ENCODE measurements around the gene PSME3IP1.

PSME3IP1 gene

DNA sequence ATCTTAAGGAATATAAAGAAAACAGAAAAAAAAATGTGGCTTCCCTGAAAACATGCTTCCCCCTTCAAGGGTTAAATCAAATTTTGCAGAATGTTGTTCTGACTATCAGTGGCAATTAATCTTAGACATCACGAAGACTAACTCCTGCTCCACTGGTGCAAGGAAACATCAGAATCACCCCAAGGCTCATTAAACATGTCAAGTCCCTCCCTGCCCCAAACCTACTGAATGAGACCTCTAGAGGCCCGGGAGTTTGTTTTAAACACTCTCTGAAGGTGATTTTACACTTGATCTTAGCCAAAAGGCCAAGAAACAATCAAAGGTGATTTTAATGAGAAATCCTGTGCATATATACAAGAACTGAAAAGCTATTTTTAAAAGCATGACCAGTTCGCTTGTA is 18.3 kb downstream of the PSME3IP1 start:
- DNase-seq: no peak

DNA sequence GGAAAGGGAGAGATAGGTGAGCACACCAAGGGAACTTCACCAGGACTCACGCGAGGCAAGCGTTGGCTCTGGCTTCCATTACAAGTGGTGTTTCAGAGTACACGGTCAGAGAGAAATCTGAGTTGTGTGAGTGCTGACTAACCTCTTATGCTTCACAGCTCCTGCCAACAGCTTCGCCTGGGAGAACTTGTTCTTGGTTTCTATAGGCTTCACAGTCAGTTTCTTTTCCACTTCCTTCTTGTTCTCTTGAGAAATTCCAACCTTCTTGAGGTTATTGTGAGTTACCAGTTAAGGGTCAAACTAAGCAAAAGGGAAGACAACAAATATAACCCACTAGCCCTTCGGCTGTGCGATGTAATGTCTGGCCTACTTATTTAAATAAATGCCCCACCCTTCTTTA is 18.9 kb downstream of the PSME3IP1 start:
- DNase-seq: no peak

DNA sequence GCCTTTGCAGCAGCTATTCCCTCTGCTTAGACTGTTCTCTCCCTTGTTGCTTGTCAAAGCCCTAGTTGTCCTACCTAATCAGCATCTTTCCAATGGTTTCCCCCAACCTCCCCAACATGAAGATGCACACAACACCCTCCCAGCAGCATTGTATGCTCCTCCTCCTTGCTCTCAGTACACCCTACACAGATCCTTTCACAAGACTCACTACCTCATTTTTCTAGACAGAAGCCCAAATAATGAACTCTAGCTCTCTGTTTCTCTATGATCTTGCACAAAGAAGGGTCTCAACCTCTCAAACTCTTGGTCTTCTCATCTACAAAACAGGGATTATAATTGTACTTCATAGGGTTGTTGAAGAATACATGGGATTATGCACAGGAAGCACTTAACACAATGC is 19.4 kb downstream of the PSME3IP1 start:
- no peak for DNase-seq

DNA sequence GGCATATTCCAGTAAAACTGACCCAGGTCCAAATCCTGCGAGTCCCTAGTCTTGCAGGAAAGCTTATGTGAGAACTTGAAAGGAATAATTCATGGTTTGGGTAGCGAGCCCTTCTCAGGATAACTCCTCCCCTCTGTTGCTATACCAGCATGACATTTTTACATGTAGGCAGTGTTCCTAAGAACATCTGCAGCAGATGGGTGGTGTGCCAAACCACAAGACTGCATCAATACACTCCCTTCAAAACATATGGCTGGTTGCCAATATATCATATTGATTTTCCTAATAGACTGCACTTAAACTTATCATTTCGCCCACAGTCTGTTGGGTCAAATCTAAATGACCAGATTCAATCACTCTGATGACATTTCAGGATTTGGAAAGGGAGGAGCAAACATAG is 19.9 kb downstream of the PSME3IP1 start:
- no peak for DNase-seq

DNA sequence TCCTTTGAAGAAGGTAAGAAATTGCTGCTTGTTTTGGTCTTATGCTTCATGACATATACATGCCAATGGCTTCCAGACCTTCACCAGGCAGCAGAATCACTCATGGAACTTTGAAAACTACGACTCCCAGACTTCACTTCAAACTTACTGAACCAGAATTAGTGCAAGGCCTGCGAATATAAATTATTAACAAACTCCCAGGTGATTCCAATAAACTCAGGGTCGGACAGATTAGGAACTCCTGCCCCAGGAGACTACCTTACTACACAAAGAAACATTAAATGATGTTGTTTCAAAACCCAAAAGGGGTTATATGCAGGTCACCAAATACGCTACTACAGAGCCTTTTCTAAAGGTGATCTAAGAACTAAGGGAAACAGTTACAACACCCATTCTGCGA is 20.4 kb downstream of the PSME3IP1 start:
- DNase-seq: no peak

DNA sequence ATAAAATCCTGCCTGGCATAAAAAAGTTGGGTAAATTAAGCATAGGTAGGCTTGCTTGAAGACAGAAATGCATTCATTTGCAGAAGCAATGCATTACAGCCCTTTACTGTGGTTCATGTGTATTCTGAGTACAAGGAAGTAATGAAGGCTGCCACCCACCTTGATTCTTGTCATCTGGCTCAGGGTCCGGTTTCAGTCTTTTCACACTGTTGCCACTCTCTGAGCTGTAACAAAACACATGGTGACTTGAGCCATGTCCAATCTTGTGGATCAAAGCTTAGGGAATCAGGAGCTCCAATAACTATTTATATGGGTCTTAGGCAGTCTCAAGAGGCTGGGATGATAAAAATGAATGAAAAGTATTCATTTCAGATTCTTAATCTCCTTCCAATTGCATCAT is 22.0 kb downstream of the PSME3IP1 start:
- DNase-seq: no peak

DNA sequence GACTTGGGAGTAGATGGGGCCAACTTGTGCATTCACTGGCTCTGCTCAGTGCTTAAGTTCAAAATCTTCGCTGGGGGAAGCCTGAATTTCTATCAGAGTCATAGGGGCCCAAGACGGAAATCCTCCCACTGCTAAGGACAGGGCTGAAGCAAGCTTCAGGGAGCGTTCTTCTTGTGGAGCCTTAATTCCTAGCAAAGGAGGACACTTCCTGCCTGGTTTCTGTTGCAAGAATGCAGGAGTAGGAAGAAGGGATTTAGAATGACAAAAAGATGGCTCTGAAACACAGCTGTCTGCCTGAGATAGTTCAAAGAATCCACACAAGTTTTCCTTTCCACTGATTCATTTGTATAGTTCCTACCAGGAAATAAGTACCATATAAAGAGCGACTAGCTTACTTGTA is 26.4 kb downstream of the PSME3IP1 start:
- no peak for DNase-seq

DNA sequence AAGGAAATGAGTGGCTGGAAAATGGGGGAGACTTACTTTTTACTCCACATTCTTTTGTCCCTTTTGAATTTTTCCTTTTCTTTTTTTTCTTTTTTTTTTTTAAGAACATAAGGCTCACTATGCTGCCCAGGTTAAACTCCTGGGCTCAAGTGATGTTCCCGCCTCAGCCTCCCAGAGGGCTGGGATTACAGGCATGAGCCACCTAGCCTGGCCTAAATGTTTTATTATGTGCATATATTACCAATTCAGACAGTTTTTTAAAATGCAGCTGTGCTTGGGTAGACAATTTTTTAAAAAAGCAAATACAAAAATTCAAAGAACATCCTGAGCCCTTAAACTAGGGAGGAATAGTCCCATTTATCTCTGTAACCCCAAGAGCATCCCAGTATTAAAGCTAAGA is 28.3 kb downstream of the PSME3IP1 start:
- no peak for DNase-seq

DNA sequence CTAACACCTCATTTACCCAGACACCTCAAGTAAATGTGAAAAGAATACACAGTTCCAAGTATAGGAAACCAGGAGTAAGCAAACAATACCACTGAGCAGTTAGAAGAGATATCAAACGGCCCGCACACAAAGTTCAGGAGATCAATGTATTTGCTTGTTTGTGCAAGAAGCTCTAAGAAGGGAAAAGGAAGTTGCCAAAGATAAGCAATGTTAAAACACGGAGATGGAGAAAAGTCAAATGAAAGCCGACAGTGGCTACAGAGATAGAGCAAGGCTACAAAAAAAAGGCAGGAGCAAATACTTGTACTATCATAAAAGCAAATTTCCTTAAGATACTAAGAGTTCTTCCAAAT is 29.5 kb downstream of the PSME3IP1 start:
- no peak for DNase-seq

DNA sequence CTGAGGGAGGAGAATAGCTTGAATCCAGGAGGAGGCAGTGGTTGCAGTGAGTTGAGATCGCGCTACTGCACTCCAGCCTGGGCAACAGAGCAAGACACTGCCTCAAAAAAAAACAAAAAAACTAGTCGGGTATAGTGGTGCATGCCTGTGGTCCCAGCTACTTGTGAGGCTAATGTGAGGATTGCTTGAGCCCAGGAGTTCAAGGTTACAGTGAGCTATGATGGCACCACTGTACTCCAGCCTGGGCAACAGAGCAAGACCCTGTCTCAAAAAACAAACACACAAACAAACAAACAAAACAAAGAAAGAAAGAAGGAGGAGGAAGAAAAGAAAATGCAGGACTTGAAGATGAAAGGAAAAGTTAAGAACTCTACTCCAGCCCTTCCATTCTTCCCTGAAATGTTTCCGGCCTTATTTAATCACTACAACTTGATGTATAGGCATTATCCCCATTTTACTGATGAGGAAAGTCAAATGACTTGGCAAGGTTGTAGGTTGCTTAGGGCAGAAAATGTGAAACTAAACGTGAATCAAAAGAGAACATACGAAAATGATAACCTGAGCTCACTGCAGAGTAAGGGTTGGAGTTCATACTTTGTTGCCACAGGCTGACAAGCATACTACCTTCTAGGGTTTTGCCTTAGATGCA is 30.0 kb downstream of the PSME3IP1 start:
- no peak for DNase-seq

DNA sequence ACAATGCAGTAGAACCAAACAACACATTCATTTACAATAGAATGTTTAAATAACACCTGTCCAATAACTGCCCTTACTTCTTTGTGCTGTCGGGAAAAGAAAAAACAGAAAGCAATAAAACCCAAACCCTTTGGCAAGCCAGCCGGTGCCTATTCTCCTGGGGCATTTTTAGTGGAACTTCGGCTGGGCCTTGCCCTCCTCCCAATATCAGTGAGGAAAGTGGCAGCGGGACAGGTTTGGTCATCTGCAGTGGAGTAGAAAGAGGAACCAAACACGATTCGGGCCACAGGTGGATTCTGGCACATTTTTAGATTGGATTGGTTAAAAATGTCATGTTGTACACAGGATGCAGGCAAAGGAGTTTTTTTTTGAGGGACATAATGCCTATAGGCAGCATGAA is 32.0 kb downstream of the PSME3IP1 start:
- no peak for DNase-seq

DNA sequence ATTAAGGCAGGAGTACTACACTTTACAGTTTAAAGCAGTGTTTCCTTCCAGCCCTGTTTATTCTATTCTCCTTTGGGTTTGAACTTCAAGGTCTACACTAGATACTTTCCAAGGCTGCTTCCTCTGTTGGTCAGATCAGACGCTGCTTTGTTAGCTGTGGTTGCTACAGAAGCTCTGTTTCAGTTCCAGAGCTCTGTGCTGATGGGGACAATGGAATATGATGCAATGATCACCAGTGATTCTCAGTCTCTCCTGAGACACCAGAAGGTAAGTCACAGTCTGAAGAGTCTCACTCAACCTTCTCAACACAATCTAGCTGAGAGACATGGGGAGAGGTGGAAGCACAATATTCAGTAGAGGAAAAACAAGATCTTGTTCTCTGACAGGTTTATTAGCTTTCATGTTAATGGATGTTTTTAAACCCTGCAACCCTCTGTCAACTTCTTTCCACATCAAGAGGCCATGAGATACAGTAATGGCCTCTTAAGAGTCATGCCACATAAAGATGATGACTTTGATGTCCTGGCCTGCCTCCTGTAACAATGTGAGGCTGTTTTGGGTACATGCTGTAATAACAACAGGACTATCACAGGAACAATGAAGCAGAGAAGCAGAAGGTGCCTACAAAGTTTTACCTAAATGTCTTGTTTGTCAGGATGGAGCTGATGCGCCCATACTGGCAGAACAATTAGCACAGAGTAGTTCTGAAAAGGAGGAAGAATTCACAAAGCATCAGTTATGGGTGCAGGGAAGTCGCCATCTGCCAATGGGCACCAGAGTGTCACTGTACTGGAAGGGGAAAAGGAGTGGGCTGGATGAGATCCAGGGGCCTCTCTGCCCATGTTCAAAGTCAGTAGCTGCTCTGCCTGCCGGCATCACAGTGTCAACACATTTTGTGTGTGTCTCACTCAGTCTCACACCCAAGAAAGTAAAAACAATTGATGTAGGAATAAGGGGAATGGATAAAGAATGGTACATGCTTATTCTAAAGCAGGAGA is 33.4 kb downstream of the PSME3IP1 start:
- no peak for DNase-seq

DNA sequence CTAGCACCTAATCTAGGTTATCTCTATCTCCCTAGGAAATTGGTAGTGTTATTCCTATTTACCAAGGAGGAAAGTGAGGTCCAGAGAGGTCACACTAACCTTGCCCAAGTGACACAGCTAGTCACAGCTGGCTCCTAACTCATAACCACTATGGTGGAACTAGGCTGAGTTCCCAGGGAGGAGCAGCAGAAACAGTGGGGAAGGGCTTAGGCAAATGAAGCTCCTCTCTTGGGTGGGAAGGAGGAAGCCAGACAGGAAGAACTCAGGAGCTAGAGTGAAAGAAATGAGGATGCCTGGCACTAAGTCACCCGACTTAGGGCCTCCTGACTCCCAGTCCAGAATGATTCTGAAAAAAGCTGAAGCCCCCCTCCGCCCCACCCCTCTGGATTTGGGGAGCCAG is 34.5 kb downstream of the PSME3IP1 start:
- DNase-seq: no peak

DNA sequence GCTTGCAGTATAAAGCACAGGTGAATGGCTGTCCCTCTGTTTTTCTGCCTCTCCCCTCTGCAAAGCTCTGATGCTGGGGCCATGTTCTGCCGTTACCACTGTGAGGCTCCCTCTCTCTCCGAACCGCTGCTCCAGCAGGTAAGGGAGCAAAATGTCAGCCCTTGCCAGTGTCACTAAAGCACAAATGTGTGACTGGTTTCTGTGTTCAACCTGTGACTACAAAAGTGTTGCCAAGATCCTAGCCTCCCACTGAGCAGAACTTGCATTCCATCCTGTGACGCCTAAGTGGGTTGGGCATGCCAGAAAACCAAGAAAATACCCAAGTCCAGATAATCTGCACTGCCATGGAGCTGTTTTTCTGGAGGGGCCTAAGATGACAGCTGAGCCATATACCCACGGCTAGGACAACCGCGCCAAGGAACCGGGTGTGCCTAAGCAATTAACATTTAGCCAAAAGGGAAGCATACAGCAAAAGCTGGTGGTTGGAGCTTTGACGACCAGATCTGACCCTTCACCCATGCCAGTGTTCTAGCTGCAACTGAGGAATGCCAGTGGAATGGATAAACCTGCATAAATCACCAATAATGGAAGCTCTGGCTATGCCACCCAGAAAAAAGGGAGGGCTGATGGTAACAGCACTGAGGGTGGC is 35.0 kb downstream of the PSME3IP1 start:
- no peak for DNase-seq

DNA sequence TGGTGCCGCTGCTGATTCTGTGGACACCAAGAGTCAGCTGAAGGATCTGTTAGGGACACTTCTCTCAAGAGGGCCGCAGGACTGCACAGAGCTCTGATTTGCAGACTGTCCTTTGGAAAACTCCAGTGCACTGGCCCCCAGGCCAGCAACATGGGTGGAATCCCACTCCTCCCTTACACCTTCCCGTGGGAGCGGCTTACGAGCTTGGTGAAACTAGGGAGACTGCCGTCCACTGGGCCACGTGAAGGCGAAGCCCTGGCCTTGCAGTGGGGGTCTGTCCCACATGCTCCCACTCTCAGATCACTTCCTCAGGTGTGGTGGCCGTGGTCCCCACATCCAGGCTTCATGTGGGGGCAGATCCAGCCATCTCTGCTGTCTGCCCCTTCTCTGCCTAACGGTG is 36.4 kb downstream of the PSME3IP1 start:
- no peak for DNase-seq

DNA sequence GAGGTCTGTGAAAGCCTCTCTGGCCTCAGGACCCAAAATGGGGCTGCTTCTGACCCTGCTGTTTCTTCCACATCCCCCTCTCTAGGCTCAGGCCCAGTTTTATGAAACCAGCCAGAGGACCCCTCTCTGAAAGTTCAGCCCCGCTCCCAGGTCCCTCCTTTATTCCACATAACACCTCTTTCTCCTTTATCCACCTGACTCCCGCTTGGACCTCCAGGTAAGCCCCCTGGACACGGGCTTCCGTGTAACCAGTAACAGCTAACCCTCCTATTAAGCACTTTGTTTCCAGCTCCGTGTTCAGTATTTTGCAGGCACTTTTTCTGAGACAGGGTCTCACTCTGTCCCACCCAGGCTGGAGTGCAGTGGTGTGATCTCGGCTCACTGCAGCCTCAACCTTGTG is 37.4 kb downstream of the PSME3IP1 start:
- DNase-seq: peak; percentile 39

DNA sequence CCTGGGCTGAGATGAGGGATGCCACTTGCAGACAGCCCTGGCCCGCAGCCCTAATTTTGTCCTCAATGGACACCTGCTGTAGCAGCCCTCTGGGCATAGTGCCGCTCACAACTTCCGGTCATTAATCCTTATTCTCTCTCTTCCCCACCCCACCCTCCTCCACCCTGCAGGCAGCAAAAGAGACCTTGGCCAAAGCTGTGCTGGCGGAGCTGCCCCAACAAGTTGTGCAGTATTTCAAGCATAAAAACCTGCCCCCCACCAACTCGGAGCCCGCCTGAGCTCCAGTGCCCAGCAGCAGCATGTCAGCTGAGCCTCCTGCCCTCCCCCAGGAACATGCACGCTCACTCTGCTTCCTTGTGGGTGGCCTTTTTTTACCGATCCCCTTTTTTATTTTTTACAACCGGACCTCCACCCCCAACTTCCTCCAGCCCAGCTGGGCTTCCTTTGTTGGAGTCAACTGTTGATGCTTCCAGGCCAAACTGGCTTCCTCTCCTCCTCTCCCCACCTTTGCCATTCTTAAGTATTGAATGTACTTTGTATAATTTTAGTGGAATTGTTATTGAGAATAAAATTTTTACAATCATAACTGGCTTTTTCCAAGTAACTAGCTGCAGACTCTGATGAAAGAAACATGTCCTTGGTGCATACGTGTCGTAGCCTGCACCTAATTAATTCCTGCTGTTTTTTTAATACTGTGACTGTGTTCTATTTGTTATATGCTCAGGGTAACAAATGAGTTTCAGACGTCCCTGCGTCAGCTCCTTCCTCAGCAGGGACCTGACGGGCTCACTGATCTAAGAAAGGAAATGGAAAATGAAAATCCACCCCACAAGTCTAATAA is 38.2 kb downstream of the PSME3IP1 start:
- DNase-seq: no peak

DNA sequence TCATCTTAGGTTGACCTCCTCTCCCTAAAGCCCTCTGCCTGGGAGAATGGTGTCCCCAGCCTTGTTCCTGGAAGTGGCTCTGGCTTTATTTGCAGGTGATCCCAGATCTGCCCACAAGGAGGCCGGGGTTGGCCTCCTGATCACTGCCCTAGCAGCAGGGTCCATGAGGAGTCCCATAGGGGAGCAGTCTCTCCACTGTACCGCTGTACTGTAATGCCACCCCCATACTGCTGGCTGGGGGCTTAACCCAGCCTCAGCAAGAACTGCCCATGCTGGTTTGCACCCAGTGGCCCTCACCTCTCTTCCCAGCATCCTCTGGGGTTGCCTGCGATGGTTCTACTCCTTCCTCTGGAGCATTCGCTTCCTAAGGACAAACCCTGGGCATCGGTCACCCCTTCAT is 39.1 kb downstream of the PSME3IP1 start:
- peak; percentile 50 for DNase-seq

DNA sequence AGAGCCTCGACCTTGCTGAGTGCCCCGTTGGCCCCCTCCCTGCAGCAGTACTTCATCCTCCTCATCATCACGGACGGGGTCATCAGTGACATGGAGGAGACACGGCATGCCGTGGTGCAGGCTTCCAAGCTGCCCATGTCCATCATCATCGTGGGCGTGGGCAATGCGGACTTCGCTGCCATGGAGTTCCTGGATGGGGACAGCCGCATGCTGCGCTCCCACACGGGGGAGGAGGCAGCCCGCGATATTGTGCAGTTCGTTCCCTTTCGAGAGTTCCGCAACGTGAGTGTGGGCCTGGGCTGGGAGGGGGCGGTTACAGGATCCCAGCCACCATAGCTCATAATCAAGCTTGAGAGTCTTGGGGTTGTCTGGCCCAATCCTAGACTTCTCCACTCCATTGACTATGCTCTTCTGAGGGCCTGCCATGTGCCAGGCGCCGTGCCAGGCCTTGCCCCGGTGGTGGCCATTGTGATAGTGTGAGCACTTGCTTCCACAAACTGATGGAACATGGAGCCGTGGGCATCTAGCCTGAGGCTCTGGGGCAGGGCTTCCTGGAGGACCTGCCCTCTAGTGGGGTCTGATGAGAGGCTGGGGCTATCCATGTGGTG is 39.7 kb downstream of the PSME3IP1 start:
- DNase-seq: peak; percentile 45

DNA sequence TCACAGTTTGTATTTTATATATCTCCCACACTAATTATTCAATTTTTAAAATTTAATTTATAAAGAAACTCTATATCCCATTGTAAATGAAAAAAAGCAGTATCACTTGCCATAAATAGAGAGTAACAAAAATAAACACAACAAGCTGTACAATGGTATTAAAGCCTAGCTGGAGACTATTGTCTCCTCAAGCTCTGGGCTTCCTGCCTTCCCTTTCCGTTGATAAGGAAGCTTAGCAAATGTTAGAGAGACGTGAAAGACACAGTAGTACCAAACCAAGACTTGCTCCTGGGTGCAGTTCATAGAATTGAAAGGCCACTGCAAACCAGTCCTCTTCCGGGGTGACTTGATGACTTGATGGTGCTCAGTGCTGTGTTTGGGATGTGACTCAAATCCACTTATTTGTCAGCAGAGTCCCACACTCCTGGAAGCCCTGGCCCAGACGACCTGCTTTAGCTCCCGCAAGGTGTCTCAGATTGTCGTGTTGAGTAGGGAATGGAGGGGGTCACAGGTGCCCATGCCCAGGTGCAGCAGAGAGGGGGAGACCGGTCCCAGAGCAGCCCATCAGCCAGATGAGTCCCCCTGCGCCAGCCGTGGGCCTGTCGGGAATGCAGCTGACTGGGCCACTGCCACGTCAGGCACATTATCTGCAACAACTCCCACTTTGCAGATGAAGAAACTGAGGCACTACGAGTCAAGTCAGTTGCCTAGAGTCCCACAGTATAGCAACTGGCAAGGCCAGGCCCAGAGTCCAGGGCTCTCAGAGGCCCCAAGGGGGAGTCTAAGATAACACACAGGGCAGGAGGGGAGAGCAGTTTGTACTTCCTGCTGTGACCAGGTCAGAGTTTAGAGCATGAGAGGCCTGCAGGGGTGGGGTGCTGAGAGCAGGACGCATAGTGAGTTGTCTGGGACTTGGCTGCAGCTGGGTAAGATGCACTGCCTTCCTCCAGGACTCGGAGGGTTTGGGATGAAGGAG is 40.5 kb downstream of the PSME3IP1 start:
- DNase-seq: peak; percentile 44

DNA sequence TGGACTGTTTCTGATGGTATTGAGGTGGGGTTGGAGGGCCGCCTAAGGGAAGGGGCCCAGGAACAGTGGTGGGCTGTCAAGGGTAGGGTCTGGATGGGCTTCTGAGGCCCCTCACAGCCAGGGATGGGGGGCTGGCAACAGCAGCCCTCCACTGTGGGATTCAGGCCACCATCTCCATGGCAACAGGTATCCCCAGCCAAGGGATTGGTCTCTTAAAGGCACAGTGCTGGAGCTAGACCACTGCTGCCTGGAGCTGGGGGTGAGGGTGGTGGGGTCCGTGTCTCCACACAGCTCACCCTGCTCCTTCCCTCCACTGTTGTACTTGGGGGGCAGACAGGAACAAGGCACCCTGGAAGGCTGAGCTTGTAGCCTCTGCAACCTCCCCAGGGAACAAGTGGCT is 41.8 kb downstream of the PSME3IP1 start:
- peak; percentile 45 for DNase-seq
